Left cardiac atrium (tissue), 4 donors: ENCODE data around the gene NAV2. TPM values are rescaled to one million over a fixed set of nuclear protein-coding genes. Genes with fewer than 3 reads are reported as not detected.

Source experiments
- ATAC-seq, 2 donors: fragments of 200-7000 bp; cut with Tn5 transposase; one replicate each; pipeline ENCODE4 v1.9.1; 2020; ENCODE audit warnings: mild to moderate bottlenecking in 2 of 2, moderate library complexity in 2 of 2
- DNase-seq: peaks from one replicate; pipeline ENCODE4 v3.0.0-alpha.2; 2020
- intact Hi-C, 2 donors: fragments of 100-400 bp; cut with DNase I; formaldehyde crosslinking; loops; one replicate each; pipeline versions ENCODE4 v1.14.1 to v1.15.1; 2022 to 2023
- total RNA-seq, 2 donors: library from RNA; stranded (reverse); fragmentation: NEBNext Ultra II Directional; extraction: Animal tissue kit (Norgen Biotek cat#: 25700); gene quantifications; one replicate each; pipeline ENCODE4 v1.2.1, GENCODE V29; 2021
- donor health status: DM: no; HTN: yes; CAD: no.
- donor health status: DM: no; HTN: yes; CAD: no; lungs with severe emphysema.
- donor health status: DM: yes; HTN: yes; CAD: no.
- donor health status: Dilated cardiomyopathy.

NAV2 gene
- total RNA-seq, 2 donors from 2014 or later, result 12.3 to 15.3 TPM

- intact Hi-C loops, result no loop called here
- ATAC-seq, result no peak
- DNase-seq, result no peak
Measured at GRCh38 chr11:20051469-20052399, 339.1 kb downstream of the NAV2 start.

GRCh38 chr11:20053572-20053971 is 340.9 kb downstream of the NAV2 start:
- ATAC-seq, result no peak
- intact Hi-C loops, result no loop called here

GRCh38 chr11:20054584-20054983 is 341.9 kb downstream of the NAV2 start:
- DNase-seq, result no peak
- intact Hi-C loops, result no loop called here
- no peak for ATAC-seq

More at GRCh38 chr11:20053572-20053971, 340.9 kb downstream of the NAV2 start:
- DNase-seq, result no peak

- peak in 1 of 2 donors; percentile 42 for ATAC-seq
- no peak for DNase-seq
- intact Hi-C loops, result no loop called here
Measured at GRCh38 chr11:20055312-20055711, 342.7 kb downstream of the NAV2 start.

GRCh38 chr11:20056109-20056949 is 343.7 kb downstream of the NAV2 start:
- DNase-seq (no peak), ATAC-seq (peak; percentile 53 to 82)
- intact Hi-C loops, result no loop called here

- intact Hi-C loops, result no loop called here
- ATAC-seq, result no peak
- DNase-seq, result no peak
Measured at GRCh38 chr11:20056950-20057943, 344.6 kb downstream of the NAV2 start.

- ATAC-seq (no peak), DNase-seq (no peak)
- intact Hi-C loops, result no loop called here
Measured at GRCh38 chr11:20058749-20059458, 346.3 kb downstream of the NAV2 start.

- intact Hi-C loops, result no loop called here
- ATAC-seq, result peak in 1 of 2 donors; percentile 44
Measured at GRCh38 chr11:20059587-20060021, 347.0 kb downstream of the NAV2 start.

GRCh38 chr11:20060181-20060580 is 347.5 kb downstream of the NAV2 start:
- DNase-seq (no peak), ATAC-seq (no peak)
- intact Hi-C loops, result no loop called here

More at GRCh38 chr11:20059587-20060021, 347.0 kb downstream of the NAV2 start:
- no peak for DNase-seq

- intact Hi-C loops, result no loop called here
- DNase-seq (no peak), ATAC-seq (peak; percentile 32 to 57)
Measured at GRCh38 chr11:20060647-20061205, 348.1 kb downstream of the NAV2 start.

- intact Hi-C loops, result no loop called here
- ATAC-seq (no peak), DNase-seq (no peak)
Measured at GRCh38 chr11:20061776-20062175, 349.1 kb downstream of the NAV2 start.

GRCh38 chr11:20064961-20065405 is 352.3 kb downstream of the NAV2 start:
- intact Hi-C loops, result no loop called here
- no peak for DNase-seq

GRCh38 chr11:20065406-20065805 is 352.8 kb downstream of the NAV2 start:
- DNase-seq (no peak), ATAC-seq (no peak)
- intact Hi-C loops, result no loop called here

More at GRCh38 chr11:20064961-20065405, 352.3 kb downstream of the NAV2 start:
- no peak for ATAC-seq

GRCh38 chr11:20066013-20066782 is 353.6 kb downstream of the NAV2 start:
- intact Hi-C loops, result no loop called here
- no peak for ATAC-seq
- no peak for DNase-seq

- intact Hi-C loops, result no loop called here
- ATAC-seq (no peak), DNase-seq (no peak)
Measured at GRCh38 chr11:20066783-20067156, 354.1 kb downstream of the NAV2 start.

GRCh38 chr11:20067665-20068064 is 355.0 kb downstream of the NAV2 start:
- DNase-seq, result no peak
- intact Hi-C loops, result no loop called here
- ATAC-seq, result no peak

GRCh38 chr11:20068691-20069090 is 356.1 kb downstream of the NAV2 start:
- intact Hi-C loops, result no loop called here
- no peak for DNase-seq
- no peak for ATAC-seq
